Measurements from ENCODE around the gene SH3PXD2A.

The SH3PXD2A gene

DNA sequence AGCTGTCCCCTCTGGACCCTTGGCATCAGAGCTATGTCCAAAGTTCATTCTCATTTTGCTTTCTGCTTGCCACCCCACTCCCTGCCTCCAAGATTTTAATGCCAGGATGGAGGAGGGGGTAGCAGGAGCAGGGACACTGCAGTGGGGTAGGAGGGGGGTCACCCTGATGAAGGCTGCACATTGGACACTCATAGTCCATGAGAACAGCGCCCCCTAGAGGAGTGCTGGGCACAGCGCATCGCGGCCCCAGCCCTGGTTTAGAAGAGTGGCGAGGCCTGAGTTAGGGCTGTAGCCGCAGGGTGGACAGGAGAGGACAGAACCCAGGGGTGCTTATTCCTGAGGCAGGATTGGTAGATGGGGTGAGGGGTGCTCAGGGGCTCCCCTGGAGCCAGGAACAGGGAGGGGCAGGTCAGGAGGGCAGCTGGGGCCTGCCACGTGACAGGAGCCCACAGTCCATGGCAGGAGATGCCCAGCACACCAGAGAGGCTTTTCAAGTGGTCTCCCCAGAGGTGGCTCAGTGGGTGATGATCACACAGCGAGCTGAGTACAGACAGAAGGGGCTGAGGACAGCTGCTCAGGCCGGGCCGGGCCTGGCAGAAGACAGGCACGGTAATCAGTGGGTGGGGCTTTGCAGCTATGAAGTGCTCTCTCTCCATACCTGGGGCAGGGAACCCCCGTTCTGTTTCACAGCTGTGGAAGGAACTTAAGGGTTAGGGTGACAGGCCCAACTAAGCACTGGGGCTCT is 290.4 kb downstream of the SH3PXD2A start:
- FAIRE-seq = no peak
- no peak for DNase-seq (ENCODE audit: extremely low spot score, insufficient read length, low read depth)

DNA sequence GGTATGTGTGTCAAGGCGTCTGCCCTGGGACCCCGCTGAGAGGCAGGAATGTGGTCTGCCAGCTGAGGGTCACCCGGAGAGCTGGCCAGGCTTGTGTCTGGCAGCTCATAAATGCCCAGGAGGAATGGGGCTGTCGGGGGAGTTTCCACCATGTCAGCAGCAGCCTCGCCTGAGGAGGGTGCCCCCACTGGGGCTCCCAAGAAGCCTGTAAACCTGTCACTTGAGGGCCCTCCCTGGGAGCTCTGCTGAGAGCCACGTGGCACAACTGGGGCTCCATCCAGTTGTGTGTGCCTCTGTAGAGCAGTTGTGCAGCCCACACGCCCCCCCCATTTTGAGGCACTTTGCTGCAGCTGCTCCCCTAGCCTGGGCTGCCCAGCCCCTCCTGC is 291.3 kb downstream of the SH3PXD2A start:
- FAIRE-seq (no peak), DNase-seq (ENCODE audit: extremely low spot score, insufficient read length, low read depth) (no peak)

DNA sequence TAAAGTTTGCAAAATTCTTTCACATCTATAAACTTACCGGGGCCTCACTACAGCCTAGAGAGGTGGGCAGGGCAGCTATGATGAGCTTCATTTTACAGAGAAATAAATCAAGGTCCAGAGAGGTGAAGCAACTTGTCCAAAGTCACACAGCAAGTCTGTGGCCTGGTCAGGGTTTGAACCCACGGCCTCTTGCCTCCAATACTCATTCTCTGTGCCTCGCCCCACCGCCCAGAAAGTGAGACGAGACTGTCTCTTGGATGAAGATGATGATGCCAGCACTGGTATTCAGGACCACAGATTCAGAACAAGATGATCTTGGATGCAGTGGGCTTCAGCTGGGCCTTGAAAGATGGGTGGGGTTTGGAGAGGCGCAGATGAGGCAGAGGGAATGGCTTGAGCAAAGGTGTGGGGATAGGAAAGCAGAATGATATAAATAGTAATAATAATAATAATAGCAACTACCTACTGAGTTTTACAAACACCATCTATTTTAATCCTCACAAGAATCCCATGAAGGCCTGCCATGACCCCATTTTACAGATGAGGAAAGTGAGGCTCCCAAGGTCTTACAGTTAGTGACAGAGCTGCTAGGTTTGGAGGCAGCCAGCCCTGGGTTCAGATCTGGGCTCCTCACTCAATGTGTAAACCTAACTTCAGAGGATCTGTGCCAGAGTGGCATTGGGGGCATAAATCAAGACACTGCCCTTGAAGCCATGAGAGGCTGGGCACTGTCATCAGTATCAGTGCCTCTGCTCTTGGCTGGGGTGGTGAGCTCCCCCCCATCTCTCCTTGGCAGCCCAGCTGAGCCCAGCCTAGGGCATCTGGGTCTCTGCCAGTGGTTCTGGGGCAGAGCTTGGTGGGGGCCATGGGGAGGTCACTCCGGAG is 291.9 kb downstream of the SH3PXD2A start:
- no peak for DNase-seq (ENCODE audit: extremely low spot score, insufficient read length, low read depth)
- FAIRE-seq = no peak

DNA sequence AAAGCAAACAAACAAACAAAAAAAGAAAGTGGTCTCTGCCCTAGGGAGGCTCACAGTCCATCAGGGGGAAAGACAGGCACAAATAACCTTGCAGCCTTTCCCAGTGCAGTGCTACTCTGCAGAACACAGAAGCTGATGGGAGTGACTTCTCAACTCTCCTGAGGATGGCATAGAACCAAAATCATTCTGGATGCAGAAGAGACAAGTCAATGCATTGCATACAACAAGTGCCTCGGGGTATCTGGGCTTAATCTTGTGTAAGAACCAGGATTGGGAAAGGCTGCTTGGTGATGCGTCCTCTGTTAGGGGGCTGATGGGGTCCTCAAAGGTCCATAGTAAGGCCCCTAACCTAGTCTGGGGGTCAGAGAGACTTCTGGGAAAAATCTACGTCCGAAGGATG is 293.0 kb downstream of the SH3PXD2A start:
- no peak for FAIRE-seq
- DNase-seq (ENCODE audit: extremely low spot score, insufficient read length, low read depth) = no peak

DNA sequence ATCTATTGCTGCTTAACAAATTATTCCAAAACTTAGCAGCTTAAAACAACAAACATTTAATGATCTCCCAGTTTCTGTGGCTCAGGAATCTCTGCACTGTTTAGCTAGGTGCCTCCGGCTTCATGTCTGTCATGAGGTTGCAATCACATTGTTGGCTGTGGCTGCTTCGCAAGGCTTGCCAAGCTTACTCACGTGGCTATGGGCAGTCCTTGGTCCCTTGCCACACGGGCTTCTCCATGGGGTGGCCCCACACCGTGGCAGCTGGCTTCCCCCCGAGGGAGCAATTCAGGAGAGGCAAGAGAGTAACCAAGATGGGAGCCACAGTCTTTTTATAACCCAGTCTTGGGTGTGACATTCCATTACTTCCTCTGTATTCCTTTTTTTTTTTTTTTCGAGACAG is 294.5 kb downstream of the SH3PXD2A start:
- DNase-seq (ENCODE audit: extremely low spot score, insufficient read length, low read depth) (no peak), FAIRE-seq (no peak)

DNA sequence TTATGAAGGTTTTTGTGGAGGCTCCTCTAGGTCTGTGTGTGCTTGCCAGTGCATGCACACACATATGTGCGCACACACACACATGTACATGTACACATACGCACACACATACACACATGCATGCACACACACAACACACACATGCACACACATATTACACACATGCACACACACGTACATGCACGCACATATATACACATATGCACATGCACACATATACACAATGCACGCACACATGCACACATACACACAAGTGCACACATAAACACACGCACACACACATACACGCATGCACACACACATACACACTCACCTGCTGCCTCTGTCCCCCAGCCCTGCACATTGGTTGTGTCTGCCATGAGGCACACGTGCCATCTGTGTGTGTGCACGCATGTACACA is 295.6 kb downstream of the SH3PXD2A start:
- DNase-seq (ENCODE audit: extremely low spot score, insufficient read length, low read depth) = no peak
- FAIRE-seq = no peak

DNA sequence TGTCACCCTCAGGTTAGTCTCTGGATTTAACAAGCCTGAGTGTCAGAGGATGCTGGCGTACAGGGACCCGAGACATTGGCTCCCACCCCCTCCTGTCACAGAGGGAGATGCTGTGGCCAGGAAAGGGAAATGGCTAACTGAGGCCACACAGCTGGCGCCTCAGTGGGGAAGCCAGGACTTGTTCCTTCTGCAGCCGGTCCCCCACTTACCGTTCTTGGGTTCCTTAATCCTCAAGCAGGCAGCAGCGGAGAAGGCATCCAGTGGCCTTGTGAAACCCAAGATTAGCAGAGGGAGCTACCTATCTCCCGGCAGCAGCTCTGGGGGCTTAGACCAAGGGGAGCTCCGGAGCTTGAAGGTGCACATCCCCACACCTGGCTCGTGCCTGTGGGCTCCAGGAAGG is 296.5 kb downstream of the SH3PXD2A start:
- FAIRE-seq = no peak
- DNase-seq (ENCODE audit: extremely low spot score, insufficient read length, low read depth) = no peak

DNA sequence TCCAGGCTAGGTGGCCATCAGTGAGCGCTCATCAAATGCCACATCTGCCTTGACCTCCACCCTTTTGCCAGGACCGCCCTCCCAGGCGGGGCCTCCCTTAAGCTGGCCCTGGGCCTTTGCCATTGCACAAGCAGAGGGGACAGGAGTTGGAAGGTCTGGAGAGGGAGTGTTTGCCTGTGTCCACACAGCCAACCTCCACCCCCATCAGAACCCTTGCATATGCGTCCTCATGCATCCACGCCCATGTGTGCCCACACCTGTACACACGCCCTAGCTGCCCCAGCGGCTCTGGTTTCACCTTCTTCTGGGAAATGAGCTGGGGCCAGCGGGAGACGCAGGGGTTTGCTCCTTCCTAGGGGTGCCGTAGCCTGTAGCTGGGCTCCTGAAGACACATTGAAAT is 297.9 kb downstream of the SH3PXD2A start:
- DNase-seq (ENCODE audit: extremely low spot score, insufficient read length, low read depth) (no peak), FAIRE-seq (no peak)

DNA sequence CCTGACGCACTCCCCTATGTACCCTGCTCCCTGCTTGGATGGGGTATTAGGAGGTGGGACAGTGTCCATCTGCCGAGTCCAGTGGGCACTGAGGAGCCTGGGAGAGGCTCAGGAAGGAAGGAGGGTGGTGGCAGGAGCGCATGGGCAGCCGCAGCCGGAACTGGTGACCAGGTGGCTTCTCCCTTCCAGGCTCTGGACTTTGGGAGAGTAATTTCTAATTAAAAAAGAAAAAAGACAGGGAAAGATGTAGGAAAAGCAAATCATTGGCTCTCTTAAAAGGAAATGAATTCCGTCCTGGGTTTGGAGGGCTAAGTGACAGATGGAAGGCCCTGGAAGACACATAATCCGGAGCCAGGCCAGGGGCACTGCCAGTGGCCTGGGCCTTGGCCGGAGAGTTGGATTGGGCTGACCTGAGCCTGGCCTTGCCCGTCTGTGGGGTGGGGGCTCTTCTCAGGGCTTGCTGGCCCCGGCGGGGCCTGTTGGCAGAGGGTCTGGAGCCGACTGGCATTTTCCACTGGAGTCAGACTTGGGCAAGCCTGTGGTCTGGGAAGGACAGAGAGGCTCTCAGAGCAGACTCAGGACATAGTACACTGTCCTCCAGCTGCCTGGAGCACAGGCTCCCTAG is 298.9 kb downstream of the SH3PXD2A start:
- FAIRE-seq (no peak), DNase-seq (ENCODE audit: extremely low spot score, insufficient read length, low read depth) (no peak)

DNA sequence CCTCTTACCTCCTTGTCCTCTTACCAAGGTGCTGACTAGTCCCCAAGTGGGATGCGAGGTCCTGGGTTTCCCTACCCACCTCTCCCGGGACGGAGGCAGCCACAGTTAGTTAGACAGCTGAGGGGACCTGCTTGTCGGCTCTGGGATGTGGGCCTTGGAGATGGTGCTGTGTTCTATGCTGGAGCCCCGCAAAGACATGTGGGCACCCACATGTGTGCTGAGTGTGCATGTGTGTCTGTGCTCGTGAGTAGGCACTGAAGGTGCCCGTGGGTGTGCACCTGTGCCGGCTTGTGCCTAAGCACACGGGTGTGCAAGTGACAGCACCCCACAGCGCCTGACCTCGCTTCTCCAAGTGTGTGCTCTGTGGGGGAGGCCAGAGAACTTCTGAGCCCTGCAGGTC is 299.7 kb downstream of the SH3PXD2A start:
- FAIRE-seq = no peak
- DNase-seq (ENCODE audit: extremely low spot score, insufficient read length, low read depth) = no peak

DNA sequence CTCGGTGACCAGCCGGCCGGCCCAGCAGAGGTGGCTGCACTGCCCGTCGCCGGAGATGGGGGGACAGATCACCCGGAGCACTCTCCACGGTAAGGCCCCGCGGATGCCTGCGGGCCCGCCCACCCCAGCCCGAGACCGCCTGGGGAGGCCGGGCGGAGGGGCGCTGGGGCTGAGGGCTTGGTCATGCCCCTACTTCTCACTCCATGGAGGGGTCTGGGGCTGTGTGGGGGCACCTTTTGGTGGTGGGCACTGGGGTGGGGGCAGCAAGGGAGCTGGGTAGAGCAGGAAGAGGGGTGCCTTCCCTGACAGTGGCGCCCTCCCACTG is 300.1 kb downstream of the SH3PXD2A start:
- DNase-seq (ENCODE audit: extremely low spot score, insufficient read length, low read depth) (no peak), FAIRE-seq (no peak)

DNA sequence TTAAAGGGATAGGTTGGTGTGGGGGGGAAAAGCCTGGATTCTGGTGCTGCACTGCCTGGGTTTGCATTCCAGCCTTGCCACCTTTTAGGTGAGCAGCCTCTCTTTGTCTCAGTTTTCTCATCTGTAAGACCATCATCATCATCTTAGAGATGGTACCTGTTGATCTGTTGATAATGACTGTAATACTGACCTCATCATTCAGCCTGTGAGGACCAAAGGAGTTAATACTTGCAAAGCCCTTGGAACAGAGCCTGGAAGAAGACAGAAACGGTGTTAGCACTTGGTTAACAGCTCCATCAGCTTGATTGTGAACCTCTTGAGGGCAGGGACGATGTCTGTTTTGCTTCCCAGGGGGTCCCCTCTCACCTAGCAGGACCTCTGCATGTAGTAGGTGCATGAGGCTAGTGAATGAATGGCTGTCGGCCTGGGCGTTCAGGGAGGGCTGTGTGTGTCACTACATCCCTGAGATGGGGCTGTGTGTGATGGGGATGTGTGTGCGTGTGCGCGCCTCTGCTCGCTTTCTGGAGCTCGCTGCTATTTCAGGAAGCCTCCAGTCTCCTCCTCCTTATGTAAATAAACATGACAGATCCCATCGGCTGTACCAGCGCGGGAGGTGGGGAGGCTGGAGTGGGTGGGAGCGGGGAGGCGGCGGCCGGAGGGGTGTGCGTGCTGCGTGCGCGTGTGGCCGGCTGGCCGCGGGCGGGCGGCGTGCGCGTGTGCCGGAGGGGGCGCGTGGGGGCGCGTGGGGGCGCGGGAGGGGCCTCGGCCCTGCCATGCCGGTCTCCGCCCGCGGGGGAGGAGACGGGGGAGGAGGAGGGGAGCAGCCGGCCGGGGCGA is 300.7 kb downstream of the SH3PXD2A start:
- FAIRE-seq (no peak), DNase-seq (ENCODE audit: extremely low spot score, insufficient read length, low read depth) (no peak)

DNA sequence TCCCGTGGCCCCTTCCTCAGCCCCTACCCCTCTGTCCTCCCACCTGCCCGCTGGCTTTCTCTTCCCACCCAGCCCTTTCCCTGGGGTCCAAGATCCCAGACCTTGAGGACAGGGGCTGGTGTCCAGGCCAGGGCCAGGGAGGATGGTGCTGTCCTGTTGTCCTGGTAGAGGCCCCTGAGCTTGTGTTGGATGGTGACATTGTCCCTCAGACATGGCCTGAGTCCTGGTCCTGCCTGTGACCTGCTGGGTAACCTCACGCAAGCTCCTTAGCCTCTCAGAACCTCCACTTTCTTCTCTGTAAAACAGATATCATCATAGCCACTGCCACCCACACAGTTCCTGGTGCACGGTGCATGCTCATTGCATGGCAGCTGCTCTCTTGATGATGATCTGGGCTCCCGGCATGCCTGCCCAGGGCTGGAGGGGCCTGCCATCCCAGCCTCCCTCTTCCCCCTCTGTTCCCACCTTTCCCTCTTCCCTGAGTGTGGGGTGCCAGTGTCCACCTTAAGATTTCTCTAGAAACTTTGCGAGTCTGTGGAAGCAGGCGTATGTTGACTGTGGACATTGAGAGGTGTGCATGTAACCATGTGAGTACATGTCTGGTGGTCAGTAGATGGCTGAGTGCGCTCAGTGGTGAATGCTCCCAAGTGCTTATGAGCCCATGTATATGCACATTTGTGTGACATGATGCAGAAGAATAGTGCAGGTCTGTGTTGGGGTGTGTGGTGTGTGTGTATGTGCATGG is 301.5 kb downstream of the SH3PXD2A start:
- FAIRE-seq (no peak), DNase-seq (ENCODE audit: extremely low spot score, insufficient read length, low read depth) (no peak)

DNA sequence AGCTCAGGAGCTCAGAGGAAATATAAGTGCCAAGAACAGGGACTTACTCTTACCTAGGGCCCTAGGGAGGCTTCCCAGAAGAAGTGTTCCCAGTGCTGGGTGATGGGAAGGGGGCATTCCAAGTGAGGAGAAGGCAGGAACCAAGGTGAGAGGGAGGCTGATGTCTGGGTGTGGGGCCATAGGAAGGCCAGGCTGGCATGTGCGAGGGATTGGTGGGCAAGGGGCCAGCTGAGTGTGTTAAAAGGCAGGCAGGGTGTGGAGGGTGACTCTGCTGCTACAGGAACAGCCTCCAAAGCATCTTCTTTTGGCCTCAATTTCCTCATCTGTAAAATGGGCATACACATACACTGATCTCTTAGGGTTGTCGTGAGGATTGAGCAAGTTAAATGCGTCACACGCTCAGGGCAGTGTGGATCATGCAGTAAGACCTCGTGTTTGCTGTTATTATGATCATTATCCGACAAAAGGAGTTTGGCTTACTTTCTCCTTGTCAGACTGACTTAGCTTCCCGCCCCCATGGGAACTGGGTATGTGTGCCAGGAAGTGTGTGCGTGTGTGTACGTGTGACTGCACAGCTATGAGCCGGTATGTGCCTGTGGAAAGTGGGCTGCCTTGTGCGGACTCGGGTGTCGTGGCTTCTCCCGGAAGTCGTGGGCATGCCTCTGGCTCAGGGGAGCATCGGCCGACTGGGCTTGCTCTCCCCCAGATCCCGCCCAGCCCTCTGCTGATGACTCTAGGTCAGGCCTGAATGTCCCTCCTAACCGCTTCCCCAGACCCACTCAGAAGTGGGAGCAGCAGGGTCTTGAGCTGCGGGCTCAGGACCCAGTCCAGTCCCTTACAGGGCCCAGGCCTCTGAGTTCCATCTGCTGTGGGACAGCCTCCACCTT is 302.3 kb downstream of the SH3PXD2A start:
- FAIRE-seq (no peak), DNase-seq (ENCODE audit: extremely low spot score, insufficient read length, low read depth) (no peak)

DNA sequence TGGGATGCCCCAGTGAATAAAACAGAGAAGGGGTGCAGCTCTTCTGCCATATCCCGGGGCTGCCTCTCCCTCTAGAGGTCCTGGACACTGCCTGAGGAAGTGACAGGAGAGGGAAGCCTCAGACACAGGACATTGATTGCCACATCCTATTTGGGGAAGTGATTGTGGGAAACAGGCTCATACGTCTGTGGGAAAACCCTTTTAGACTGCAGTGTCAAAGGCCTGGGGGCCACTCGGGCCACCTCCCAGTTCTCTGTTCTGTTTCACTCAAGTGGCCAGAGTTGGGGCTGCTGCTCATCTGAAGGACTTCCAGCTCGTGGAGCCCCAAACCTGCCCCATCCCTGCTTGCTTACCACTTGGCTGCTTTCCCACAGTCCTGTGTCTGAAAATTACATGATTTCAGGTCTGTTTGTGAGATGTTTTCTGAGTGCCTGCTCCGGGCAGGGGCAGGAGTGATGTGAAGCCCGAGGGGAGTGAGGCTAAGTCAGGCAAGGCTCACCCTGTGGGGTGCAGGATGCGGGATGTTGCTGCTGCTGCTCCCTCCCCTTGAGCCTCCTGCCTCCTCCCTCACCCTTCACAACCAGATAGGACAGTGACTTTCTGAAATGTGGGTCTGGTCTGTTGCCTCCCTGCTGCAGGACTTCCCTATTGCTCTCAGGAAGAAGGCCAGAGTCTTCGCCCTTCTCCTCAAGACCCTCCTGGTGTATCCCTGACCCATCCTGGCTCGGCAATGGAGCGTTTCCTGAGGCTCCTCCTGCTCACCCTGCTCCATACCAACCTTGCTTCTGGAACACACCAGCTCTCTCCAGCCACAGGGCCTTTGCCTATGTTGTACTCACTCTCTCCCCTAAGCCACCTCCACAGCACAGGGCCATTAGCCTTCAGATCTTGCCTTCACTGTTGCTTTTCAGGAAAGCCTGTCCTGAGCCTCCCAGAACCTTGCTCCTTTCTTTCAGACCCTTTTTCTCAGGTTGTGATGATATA is 303.5 kb downstream of the SH3PXD2A start:
- DNase-seq (ENCODE audit: extremely low spot score, insufficient read length, low read depth) (no peak), FAIRE-seq (no peak)

DNA sequence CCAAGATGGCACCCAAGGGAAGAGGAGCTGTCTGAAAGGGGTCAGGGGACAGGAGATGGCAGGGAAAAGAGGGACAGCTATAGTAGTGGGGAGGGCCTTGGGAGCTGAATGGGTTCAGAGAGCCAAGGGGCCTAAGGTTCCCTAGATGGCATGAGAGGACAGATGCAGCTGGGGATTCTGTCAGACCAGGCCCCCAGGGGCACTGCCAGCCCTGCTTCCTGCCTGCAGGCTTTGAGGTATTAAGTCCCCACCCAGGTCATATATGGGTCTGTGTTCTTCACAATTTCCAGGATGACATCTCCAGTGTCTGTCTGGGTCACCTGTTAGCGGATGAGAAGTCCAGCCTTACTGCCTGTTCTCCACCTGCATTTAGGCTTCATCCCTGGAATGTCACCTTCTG is 305.1 kb downstream of the SH3PXD2A start:
- DNase-seq (ENCODE audit: extremely low spot score, insufficient read length, low read depth) (no peak), FAIRE-seq (no peak)

DNA sequence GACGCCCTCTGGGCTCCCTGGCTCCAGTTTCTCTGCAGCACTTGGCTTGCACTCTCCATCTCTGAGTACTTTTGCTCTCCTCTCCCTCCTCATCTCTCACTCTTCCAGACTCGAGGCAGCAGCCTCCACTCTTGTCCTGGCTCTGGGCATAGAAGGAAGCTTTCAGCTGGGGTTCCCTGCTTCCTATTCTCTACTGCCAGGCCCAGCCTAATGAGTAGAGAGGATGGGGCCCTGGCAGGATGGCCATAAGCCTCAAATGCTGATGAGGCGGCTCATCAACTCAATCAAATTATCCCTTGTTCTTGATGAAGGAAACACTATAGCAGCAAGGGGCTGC is 306.1 kb downstream of the SH3PXD2A start:
- no peak for DNase-seq (ENCODE audit: extremely low spot score, insufficient read length, low read depth)
- FAIRE-seq = no peak

All from GM18507 (cell line).